GM23248 (cell line): ENCODE data around the gene THPO.

Source experiments
- EZH2 ChIP-seq: fragments of 200-600 bp; sonication (generic); IDR thresholded peaks from 2 replicates; pipeline ENCODE4 v1.6.1; 2018; ENCODE audit warnings: antibody characterized with exemption, mild to moderate bottlenecking; ENCODE audit not compliant: insufficient read depth, poor library complexity, severe bottlenecking
- EZH2phosphoT487 ChIP-seq: fragments of 200-600 bp; sonication (generic); IDR thresholded peaks from 2 replicates; pipeline ENCODE4 v1.6.1; 2018; ENCODE audit warnings: antibody characterized with exemption, moderate library complexity, mild to moderate bottlenecking, low read depth; ENCODE audit not compliant: insufficient read depth

DNA sequence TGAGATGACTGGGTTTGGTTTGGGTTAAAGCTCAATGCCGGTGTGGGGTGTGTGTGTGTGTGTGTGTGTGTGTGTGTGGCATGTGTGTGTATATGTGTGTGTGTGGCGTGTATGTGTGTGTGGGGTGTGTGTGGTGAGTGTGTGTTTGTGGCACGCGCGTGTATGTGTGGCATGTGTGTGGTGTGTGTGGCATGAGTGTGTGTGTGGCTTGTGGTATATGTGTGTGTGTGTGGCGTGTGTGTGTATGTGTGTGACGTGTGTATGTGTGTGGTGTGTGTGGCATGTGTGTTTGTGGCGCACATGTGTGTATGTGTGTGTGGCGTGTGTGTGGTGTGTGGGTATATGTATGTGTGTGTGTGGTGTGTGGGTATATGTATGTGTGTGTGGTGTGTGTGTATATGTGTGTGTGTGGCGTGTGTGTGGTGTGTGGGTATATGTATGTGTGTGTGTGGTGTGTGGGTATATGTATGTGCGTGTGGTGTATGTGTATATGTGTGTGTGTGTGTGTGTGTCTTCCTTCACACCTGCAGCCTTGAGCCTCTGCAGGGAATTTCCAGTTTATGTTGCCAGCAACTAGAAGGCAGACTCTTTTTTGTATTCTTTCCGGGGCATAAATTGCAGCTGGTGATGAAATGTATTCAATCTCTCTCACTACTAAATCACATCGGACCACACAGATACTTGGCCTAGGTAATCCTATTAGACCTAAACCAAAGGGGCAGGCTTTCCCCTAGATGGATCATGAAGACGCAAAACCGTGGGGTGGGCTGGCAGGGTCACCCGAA lies 36.6 kb upstream of the THPO start:
- TF ChIP-seq EZH2 (no peak), EZH2phosphoT487 (no peak)
